Astrocyte (in vitro differentiated cells and primary cell): ENCODE measurements around the gene MLPH. TPM values are rescaled to one million over a fixed set of nuclear protein-coding genes. Genes with fewer than 3 reads are reported as not detected.

Experiments
- DNase-seq: peaks from one replicate; pipeline ENCODE4 v3.0.0-alpha.2; 2010; ENCODE audit warnings: low read depth
- FAIRE-seq: peaks from 2 replicates; lab custom pipeline; 2011; peaks lifted over from hg19 to GRCh38; lab: Jason Lieb, UNC
- H2AFZ ChIP-seq: 2 replicates; pipeline ENCODE4 v1.6.0; 2012; ENCODE audit warnings: low read depth, low read length, inconsistent platforms
- H3K27ac ChIP-seq: 2 replicates; pipeline ENCODE4 v1.5.1; 2011; ENCODE audit warnings: low read depth, low read length, inconsistent platforms
- H3K27me3 ChIP-seq: 2 replicates; pipeline ENCODE4 v1.6.0; 2011; ENCODE audit warnings: low read length, inconsistent platforms; ENCODE audit not compliant: insufficient read depth
- H3K36me3 ChIP-seq: 2 replicates; pipeline ENCODE4 v1.5.1; 2011; ENCODE audit warnings: low read length, inconsistent platforms; ENCODE audit not compliant: insufficient read depth
- H3K4me1 ChIP-seq: 2 replicates; pipeline ENCODE4 v1.5.1; 2011; ENCODE audit warnings: low read length, inconsistent platforms; ENCODE audit not compliant: insufficient read depth
- H3K4me2 ChIP-seq: 2 replicates; pipeline ENCODE4 v1.6.0; 2012; ENCODE audit warnings: low read length, inconsistent platforms
- H3K4me3 ChIP-seq: 2 replicates; pipeline ENCODE4 v1.5.1; 2011; ENCODE audit warnings: low read depth, mild to moderate bottlenecking, low read length, inconsistent platforms; ENCODE audit not compliant: insufficient read depth
- H3K79me2 ChIP-seq: 2 replicates; pipeline ENCODE4 v1.6.0; 2012; ENCODE audit warnings: mild to moderate bottlenecking, low read length, inconsistent platforms; ENCODE audit not compliant: insufficient read depth
- H3K9ac ChIP-seq: 2 replicates; pipeline ENCODE4 v1.6.0; 2012; ENCODE audit warnings: mild to moderate bottlenecking, low read length, inconsistent platforms
- H3K9me3 ChIP-seq: 2 replicates; pipeline ENCODE4 v1.5.1; 2012; ENCODE audit warnings: low read depth, mild to moderate bottlenecking, low read length, inconsistent platforms; ENCODE audit not compliant: insufficient read depth
- H4K20me1 ChIP-seq: 2 replicates; pipeline ENCODE4 v1.6.0; 2012; ENCODE audit warnings: low read length, inconsistent platforms; ENCODE audit not compliant: insufficient read depth
- H3K27ac Mint-ChIP-seq: one replicate; pipeline ENCODE4 v1.8.0; 2021; ENCODE audit warnings: mild to moderate bottlenecking, mixed read lengths; ENCODE audit not compliant: unreplicated experiment
- H3K27me3 Mint-ChIP-seq: one replicate; pipeline ENCODE4 v1.8.0; 2021; ENCODE audit warnings: low read depth, mixed read lengths; ENCODE audit not compliant: unreplicated experiment
- H3K36me3 Mint-ChIP-seq: one replicate; pipeline ENCODE4 v1.8.0; 2021; ENCODE audit warnings: low read depth, mixed read lengths; ENCODE audit not compliant: unreplicated experiment
- H3K4me1 Mint-ChIP-seq: one replicate; pipeline ENCODE4 v1.8.0; 2021; ENCODE audit warnings: low read depth, mixed read lengths; ENCODE audit not compliant: unreplicated experiment
- H3K4me3 Mint-ChIP-seq: one replicate; pipeline ENCODE4 v1.8.0; 2021; ENCODE audit warnings: mild to moderate bottlenecking, moderate library complexity, mixed read lengths; ENCODE audit not compliant: unreplicated experiment
- H3K9me3 Mint-ChIP-seq: one replicate; pipeline ENCODE4 v1.8.0; 2021; ENCODE audit warnings: mild to moderate bottlenecking, mixed read lengths; ENCODE audit not compliant: unreplicated experiment
- CTCF ChIP-seq: IDR thresholded peaks from 2 replicates; pipeline ENCODE4 v1.5.1; 2011; ENCODE audit warnings: low read depth, mild to moderate bottlenecking, inconsistent platforms, low read length, moderate library complexity; ENCODE audit not compliant: insufficient read depth
- EZH2 ChIP-seq: IDR thresholded peaks from 2 replicates; pipeline ENCODE4 v1.6.1; 2012; ENCODE audit warnings: mild to moderate bottlenecking, low read length, inconsistent platforms; ENCODE audit not compliant: insufficient read depth
- total RNA-seq: library from RNA; stranded (reverse); gene quantifications from 2 replicates; pipeline ENCODE4 v1.2.1, GENCODE V29; 2021

MLPH gene
- total RNA-seq, 1 donor from 2014 or later = 14.2 TPM

- Histone ChIP-seq H4K20me1 (no peaks in the 10 kb centered on the region), H3K27me3 (no peaks in the 10 kb centered on the region), H2AFZ (no peak overlapping the region), H3K36me3 (peaks cover 12% of the 10 kb centered on the region), H3K4me2 (no peak overlapping the region), H3K27ac (no peak overlapping the region), H3K9me3 (no peaks in the 10 kb centered on the region), H3K4me3 (no peak overlapping the region), H3K79me2 (no peaks in the 10 kb centered on the region), H3K9ac (no peak overlapping the region), H3K4me1 (peaks cover 7% of the 10 kb centered on the region)
- Mint-ChIP-seq H3K36me3 (peaks cover 6% of the 10 kb centered on the region), H3K27me3 (peaks cover 7% of the 10 kb centered on the region), H3K4me1 (peaks cover 5% of the 10 kb centered on the region), H3K9me3 (peaks cover 5% of the 10 kb centered on the region), H3K27ac (no peak overlapping the region), H3K4me3 (no peak overlapping the region)
- no peak for DNase-seq
- TF ChIP-seq EZH2 (no peak), CTCF (no peak)
- no peak for FAIRE-seq
Measured at GRCh38 chr2:237539681-237540080, 52.6 kb downstream of the MLPH start.

- DNase-seq (no peak), FAIRE-seq (no peak)
- H3K27me3 ChIP-seq = no peaks in the 10 kb centered on the region
- H4K20me1 ChIP-seq = no peaks in the 10 kb centered on the region
- no peak overlapping the region for H3K27ac ChIP-seq
- Mint-ChIP-seq H3K36me3 (peaks cover 6% of the 10 kb centered on the region), H3K27ac (no peak overlapping the region), H3K4me3 (no peak overlapping the region), H3K4me1 (peaks cover 5% of the 10 kb centered on the region), H3K9me3 (peaks cover 5% of the 10 kb centered on the region), H3K27me3 (peaks cover 7% of the 10 kb centered on the region)
- TF ChIP-seq CTCF = no peak
- no peak for TF ChIP-seq EZH2
- no peaks in the 10 kb centered on the region for H3K9me3 ChIP-seq
- H3K4me1 ChIP-seq = peaks cover 7% of the 10 kb centered on the region
- H3K79me2 ChIP-seq = no peaks in the 10 kb centered on the region
- no peak overlapping the region for H2AFZ ChIP-seq
- H3K4me3 ChIP-seq = no peak overlapping the region
- no peak overlapping the region for H3K4me2 ChIP-seq
- peaks cover 8% of the 10 kb centered on the region for H3K36me3 ChIP-seq
- no peak overlapping the region for H3K9ac ChIP-seq
Measured at GRCh38 chr2:237540223-237540775, 53.2 kb downstream of the MLPH start.

- Mint-ChIP-seq H3K27ac (no peak overlapping the region), H3K4me3 (no peak overlapping the region), H3K36me3 (peaks cover 6% of the 10 kb centered on the region), H3K9me3 (peaks cover 5% of the 10 kb centered on the region), H3K27me3 (peaks cover 7% of the 10 kb centered on the region), H3K4me1 (peaks cover 2% of the 10 kb centered on the region)
- peaks cover 6% of the 10 kb centered on the region for H3K36me3 ChIP-seq
- no peak for FAIRE-seq
- H3K79me2 ChIP-seq = no peaks in the 10 kb centered on the region
- peaks cover 7% of the 10 kb centered on the region for H3K4me1 ChIP-seq
- H3K4me2 ChIP-seq = no peak overlapping the region
- no peaks in the 10 kb centered on the region for H3K9me3 ChIP-seq
- no peak overlapping the region for H3K27ac ChIP-seq
- H3K9ac ChIP-seq = no peak overlapping the region
- TF ChIP-seq CTCF (no peak), EZH2 (no peak)
- peak; percentile 37 for DNase-seq
- no peak overlapping the region for H3K4me3 ChIP-seq
- no peaks in the 10 kb centered on the region for H3K27me3 ChIP-seq
- H4K20me1 ChIP-seq = no peaks in the 10 kb centered on the region
- H2AFZ ChIP-seq = no peak overlapping the region
Measured at GRCh38 chr2:237540823-237541222, 53.8 kb downstream of the MLPH start.
